ENCODE measurements around the gene IQCE.
"Not testable (repeated sequence)": the region's sequence is repeated elsewhere in the genome, so short reads cannot be mapped to it uniquely, and the experiment has no call there.

The IQCE gene

DNA sequence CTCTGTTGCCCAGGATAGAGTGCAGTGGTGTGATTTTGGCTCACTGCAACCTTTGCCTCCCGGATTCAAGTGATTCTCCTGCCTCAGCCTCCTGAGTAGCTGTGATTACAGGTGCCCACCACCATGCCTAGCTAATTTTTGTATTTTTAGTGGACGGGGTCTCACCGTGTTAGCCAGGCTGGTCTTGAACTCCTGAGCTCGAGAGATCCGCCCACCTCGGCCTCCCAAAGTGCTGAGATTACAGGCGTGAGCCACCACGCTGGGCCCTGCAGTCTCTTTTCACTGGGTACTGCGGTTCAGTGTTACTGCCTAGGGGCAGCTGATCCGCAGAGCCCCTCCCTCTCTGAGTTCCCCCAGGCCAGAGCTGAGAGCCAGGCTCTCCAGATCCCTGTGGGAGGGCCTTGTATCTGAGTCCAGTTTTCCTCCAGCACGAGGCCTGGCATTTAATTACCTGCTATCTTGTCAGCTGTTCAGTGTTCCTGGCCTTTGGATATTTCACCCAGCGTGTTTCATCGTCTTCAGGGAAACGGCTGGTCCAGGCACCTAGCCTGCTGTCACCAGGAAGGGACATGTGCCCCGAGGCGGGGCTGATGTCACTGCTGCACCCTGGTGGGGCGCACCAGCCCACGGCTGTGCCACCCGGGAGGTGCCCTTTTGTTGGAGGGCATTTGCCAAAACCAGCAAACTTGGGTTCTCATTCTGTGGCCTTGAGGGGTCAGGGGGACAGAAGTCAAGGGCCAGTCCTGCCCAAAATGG, 22.7 kb upstream of the IQCE start:
- WGBS, 2 experiments (ENCODE audit: insufficient coverage in 2 of 2): 91 to 97% methylated on average over 5 to 11 of the region's 19 CpGs
- peaks cover 30% of the 10 kb centered on the region for H3K36me3 ChIP-seq (ENCODE audit: control insufficient read depth, insufficient read depth, low read length)
- not testable (repeated sequence) for H3K27ac ChIP-seq (ENCODE audit: low read depth, low read length, severe bottlenecking); H3K9me3 ChIP-seq (ENCODE audit: control insufficient read depth, low read length); H3K4me3 ChIP-seq (ENCODE audit: extremely low read depth, insufficient read depth, low read length, poor library complexity, severe bottlenecking); H3K4me1 ChIP-seq (ENCODE audit: control insufficient read depth, insufficient read depth, low read length, poor library complexity, severe bottlenecking)

DNA sequence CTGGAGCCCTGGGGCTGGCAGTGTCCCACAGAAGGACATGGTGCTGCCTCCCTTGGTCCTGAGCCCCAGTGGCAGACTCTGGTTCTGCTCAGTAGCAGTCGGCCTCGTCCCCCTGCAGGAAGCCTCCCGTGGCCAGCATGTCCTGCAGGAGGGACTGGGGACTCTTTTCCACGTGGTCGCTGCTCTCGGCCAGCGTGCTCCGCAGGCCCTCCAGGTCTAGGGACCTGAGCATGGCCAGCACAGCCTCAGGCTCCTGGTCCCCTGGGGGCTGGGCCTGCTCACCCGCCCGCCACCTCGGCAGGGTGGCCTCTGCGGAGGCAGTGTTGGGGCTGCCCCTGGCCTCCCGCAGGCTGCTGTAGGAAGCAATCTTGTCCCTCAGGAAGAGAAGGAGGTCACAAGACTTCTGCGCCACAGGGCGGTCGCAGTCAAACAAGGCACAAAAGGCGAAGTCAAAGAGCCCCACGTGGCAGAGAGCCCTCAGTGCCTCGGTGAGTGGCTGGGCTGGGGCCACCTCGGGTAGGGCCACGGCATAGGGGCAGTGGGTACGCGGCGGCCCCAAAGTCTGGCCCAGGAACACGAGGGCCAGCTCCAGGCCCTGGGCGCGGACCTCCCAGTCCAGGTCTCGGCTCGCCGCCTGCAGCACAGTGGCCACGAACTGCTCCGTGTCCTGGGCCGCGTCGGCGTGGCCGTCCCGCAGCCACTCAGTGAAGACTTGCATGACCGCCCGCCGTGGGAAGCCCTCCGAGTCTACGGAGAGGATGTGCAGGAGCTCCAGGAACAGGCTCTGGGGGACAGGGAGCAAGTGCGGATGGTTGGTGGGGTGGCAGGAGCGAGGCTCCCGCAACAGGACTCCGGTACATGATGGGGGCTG, 20.6 kb upstream of the IQCE start:
- 94% methylated on average over 38 to 47 of the region's 47 CpGs for WGBS, 2 experiments (ENCODE audit: insufficient coverage in 2 of 2)
- H3K4me3 ChIP-seq (ENCODE audit: extremely low read depth, insufficient read depth, low read length, poor library complexity, severe bottlenecking): no peak overlapping the region
- peaks cover 43% of the 10 kb centered on the region for H3K36me3 ChIP-seq (ENCODE audit: control insufficient read depth, insufficient read depth, low read length)
- H3K27ac ChIP-seq (ENCODE audit: low read depth, low read length, severe bottlenecking): no peak overlapping the region
- no peaks in the 10 kb centered on the region for H3K4me1 ChIP-seq (ENCODE audit: control insufficient read depth, insufficient read depth, low read length, poor library complexity, severe bottlenecking)
- no peaks in the 10 kb centered on the region for H3K9me3 ChIP-seq (ENCODE audit: control insufficient read depth, low read length)

DNA sequence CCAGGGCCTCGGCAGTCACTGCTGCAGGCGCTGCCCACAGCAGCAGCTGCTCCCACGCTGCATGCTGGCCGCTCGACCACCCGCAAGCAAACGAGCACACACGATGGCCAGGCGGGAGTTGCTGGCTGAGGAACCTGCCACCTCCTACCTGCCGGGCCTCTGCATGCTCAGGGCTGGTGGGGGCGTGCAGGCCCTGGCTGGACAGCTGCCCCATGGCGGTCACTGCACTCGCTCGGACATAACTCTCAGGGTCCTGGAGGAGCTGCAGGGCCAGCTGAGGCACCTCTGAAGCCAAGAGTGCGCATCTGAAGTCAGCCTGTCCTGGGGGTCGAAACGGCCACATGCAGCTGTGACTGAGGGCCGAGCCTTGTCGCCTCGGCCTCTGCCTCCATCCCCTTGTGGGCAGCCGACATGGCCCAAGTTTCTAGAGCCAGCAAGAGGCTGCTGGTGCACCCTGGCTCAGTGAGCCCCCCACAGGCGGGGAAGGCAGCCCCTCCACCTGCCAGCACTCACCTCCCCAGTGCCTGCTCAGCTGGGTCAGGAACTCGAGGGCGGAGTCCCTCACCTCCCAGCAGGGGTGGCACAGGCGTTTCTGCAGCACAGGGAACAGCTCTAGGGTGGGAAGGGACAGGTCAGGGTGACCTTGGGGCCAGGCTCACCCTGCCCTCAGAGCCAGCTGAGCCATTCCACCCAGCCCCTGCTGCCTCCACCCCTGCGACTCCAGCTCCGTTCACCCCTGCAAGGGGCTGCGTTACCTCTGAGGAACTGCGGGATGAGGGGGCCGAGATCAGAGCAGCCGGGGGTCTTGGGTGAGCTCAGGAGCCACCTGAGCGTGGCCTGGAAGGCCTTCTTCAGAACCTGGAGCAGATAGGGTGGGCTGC, 19.5 kb upstream of the IQCE start:
- Histone ChIP-seq H3K4me3 (ENCODE audit: extremely low read depth, insufficient read depth, low read length, poor library complexity, severe bottlenecking) (no peak overlapping the region), H3K36me3 (ENCODE audit: control insufficient read depth, insufficient read depth, low read length) (peaks cover 50% of the 10 kb centered on the region), H3K27ac (ENCODE audit: low read depth, low read length, severe bottlenecking) (no peak overlapping the region), H3K4me1 (ENCODE audit: control insufficient read depth, insufficient read depth, low read length, poor library complexity, severe bottlenecking) (no peaks in the 10 kb centered on the region), H3K9me3 (ENCODE audit: control insufficient read depth, low read length) (no peaks in the 10 kb centered on the region)
- 96 to 97% methylated on average over 29 to 30 of the region's 32 CpGs for WGBS, 2 experiments (ENCODE audit: insufficient coverage in 2 of 2)

DNA sequence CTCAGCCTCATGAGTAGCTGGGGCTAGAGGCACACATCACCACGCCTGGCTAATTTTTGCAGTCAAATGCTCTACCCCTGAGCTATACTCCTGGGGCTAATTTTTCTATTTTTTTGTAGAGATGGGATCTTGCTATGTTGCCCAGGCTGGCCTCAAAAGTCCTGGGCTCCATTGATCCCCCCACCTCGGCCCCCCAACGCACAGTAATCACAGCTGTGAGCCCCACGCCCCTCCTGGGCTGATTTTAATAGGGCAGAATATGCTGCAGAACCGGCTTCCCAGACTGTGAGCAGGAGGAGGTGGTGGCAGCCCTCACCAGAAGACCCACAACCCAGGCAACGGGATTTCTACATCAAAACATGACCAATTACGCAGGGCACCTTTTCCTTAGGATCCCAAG, 18.6 kb upstream of the IQCE start:
- Histone ChIP-seq H3K36me3 (ENCODE audit: control insufficient read depth, insufficient read depth, low read length) (peaks cover 50% of the 10 kb centered on the region), H3K4me1 (ENCODE audit: control insufficient read depth, insufficient read depth, low read length, poor library complexity, severe bottlenecking) (no peaks in the 10 kb centered on the region)
- WGBS, 2 experiments (ENCODE audit: insufficient coverage in 2 of 2): 92 to 97% methylated on average over 4 to 6 of the region's 7 CpGs

DNA sequence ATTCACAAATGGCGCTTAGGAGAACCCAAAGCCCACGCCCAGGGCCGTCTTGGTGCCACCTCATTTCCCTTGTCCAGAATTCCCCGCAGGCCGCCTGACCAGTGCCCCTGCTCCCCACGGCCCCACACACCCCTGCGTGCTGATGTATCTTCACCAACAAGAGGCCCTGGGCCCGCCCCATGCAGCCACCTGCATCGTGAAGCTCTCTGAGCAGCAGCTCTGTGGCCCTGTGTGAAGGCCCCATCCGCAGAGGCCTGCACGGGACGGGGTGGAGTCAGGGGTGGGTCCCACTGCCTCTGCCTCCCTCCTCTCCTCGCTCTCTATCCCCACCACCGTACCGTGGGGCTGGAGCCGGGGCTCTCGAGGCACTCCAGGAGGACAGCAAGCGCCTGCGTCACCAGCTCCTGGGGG, 18.1 kb upstream of the IQCE start:
- Histone ChIP-seq H3K9me3 (ENCODE audit: control insufficient read depth, low read length) (no peaks in the 10 kb centered on the region), H3K36me3 (ENCODE audit: control insufficient read depth, insufficient read depth, low read length) (peaks cover 52% of the 10 kb centered on the region), H3K4me3 (ENCODE audit: extremely low read depth, insufficient read depth, low read length, poor library complexity, severe bottlenecking) (no peak overlapping the region), H3K4me1 (ENCODE audit: control insufficient read depth, insufficient read depth, low read length, poor library complexity, severe bottlenecking) (no peaks in the 10 kb centered on the region), H3K27ac (ENCODE audit: low read depth, low read length, severe bottlenecking) (no peak overlapping the region)
- 94 to 98% methylated on average over 12 to 16 of the region's 19 CpGs for WGBS, 2 experiments (ENCODE audit: insufficient coverage in 2 of 2)

More for the DNA sequence above, 18.6 kb upstream of the IQCE start:
- Histone ChIP-seq H3K9me3 (ENCODE audit: control insufficient read depth, low read length) (no peaks in the 10 kb centered on the region), H3K27ac (ENCODE audit: low read depth, low read length, severe bottlenecking) (no peak overlapping the region), H3K4me3 (ENCODE audit: extremely low read depth, insufficient read depth, low read length, poor library complexity, severe bottlenecking) (no peak overlapping the region)

DNA sequence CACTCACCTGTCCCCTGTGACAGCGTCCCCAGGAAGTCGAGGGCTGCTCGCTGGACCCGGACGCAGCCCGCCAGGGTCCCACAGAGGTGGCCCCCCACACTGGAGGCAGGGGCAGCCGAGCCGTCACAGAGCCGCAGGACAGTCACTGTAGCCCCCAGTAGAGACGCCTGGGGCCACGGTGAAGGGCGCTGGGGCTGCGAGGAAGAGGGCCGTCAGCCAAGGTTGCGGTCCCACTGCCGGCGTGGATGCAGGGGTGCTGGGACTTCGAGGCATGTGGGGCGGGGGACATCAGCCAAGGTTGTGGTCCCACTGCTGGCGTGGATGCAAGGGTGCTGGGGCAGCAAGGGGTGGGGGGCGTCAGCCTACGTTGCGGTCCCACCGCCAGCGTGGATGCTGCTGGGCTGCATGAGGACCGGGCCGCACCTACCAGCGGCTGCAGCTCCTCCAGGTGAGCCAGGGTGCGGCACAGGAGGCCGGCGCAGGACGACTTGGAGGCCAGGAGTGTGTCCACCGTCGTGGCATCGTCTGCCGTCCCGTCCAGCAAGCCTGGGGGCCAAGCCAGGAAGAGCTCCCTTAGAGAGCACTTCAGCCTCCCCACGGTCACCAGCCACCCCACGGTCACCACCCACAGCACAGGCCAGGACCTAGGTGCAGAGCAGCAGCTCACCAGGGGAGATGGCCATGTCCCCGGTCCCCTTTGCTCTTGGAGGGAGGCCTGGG, 17.3 kb upstream of the IQCE start:
- WGBS, 2 experiments (ENCODE audit: insufficient coverage in 2 of 2): 95 to 97% methylated on average over 35 to 39 of the region's 40 CpGs
- Histone ChIP-seq H3K27ac (ENCODE audit: low read depth, low read length, severe bottlenecking) (no peak overlapping the region), H3K4me1 (ENCODE audit: control insufficient read depth, insufficient read depth, low read length, poor library complexity, severe bottlenecking) (no peaks in the 10 kb centered on the region), H3K9me3 (ENCODE audit: control insufficient read depth, low read length) (no peaks in the 10 kb centered on the region), H3K4me3 (ENCODE audit: extremely low read depth, insufficient read depth, low read length, poor library complexity, severe bottlenecking) (no peak overlapping the region), H3K36me3 (ENCODE audit: control insufficient read depth, insufficient read depth, low read length) (peaks cover 59% of the 10 kb centered on the region)

DNA sequence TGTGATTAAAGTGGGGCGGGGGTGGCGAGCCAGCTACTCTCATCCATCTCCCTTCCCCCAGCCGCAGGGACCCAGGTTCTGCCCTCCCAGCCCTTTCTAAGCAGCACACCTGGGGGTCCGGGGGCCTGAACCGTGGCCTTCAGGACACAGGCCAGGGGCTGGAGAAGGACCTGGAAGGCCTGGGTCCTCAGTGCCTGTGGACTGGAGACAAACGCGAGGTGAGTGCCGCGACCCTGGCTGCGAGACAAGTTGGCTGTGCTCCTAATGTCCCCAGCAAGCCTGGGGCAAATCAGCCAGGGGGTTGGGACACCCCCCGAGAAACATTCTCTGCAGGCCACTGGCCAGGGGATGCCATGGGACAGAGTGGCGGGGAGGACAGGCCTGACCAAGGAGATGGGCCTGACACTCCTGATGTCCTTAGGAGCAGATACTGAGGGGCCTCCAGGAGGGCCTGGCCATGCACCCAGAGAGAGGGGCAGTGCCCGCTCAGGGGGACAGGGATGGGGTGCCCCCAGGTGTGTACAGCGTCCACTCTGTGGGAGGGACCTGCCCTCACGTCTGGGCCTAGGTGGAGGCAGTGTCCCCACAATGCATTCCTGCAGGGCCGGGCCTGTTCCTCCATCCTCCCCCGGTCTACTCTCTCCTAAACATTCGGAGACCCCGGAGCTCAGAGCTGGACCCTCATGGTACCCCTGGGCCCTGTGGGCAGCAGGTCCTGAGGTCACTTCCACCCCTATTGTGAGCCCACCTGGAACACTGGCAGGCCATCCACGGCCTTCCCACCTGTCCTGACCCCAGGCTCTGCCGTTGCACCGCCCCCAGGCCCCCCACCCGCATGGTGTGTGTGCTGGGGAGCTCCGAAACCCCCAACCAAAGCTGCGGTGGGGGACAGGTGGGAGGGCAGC, 16.5 kb upstream of the IQCE start:
- WGBS, 2 experiments (ENCODE audit: insufficient coverage in 2 of 2): 94 to 95% methylated on average over 18 to 19 of the region's 25 CpGs
- H3K27ac ChIP-seq (ENCODE audit: low read depth, low read length, severe bottlenecking): no peak overlapping the region
- no peaks in the 10 kb centered on the region for H3K4me1 ChIP-seq (ENCODE audit: control insufficient read depth, insufficient read depth, low read length, poor library complexity, severe bottlenecking)
- no peaks in the 10 kb centered on the region for H3K9me3 ChIP-seq (ENCODE audit: control insufficient read depth, low read length)
- H3K36me3 ChIP-seq (ENCODE audit: control insufficient read depth, insufficient read depth, low read length): peaks cover 65% of the 10 kb centered on the region
- no peak overlapping the region for H3K4me3 ChIP-seq (ENCODE audit: extremely low read depth, insufficient read depth, low read length, poor library complexity, severe bottlenecking)

DNA sequence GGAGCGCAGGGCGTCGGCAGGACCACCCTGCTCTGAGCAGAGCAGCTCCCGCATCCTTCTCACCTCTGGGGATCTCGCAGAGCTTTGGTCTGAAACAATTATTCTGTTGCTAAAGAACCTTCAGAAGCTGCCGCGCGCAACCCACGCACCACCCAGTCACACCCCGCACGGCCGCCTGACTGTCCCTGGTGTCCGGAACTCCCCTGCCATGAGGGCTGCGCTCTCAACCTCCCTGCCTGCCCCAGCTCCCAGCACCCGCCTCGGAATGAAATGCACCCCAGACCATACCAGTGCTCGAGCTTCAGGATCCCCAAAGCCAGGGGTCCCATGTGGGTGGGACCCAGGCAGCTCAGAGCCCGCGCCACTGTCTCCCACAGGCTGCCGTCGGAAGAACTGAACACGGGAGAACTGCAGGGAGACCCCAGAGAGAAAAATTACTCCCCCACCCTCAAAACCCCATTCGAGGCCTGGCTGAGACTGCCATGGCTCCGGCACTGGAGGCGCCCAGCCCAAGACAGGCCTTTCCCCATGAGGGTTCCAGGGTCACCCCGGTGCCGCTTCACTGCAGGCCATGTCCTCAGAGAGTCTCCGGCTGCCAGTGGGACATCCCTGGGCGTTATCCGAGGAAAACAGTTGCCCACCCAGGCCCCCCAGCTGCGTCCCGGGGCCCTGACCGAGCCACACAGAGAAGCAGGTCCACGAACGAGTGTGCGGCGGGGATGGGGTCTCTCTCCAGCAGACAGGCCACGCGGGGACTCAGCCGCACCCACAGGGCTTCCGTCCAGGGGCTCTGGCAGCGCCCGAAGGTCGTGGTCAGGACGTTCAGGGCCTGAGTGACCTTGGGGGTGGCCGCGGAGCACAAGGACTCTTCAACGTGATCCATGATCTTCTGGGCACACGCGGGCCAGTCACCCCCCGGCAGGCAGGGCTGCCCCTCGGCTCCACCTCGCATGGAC, 15.6 kb upstream of the IQCE start:
- Histone ChIP-seq H3K36me3 (ENCODE audit: control insufficient read depth, insufficient read depth, low read length) (peaks cover 69% of the 10 kb centered on the region), H3K27ac (ENCODE audit: low read depth, low read length, severe bottlenecking) (no peak overlapping the region)
- 95 to 97% methylated on average over 48 to 49 of the region's 53 CpGs for WGBS, 2 experiments (ENCODE audit: insufficient coverage in 2 of 2)

More for the DNA sequence above, 15.6 kb upstream of the IQCE start:
- Histone ChIP-seq H3K9me3 (ENCODE audit: control insufficient read depth, low read length) (no peaks in the 10 kb centered on the region), H3K4me3 (ENCODE audit: extremely low read depth, insufficient read depth, low read length, poor library complexity, severe bottlenecking) (no peak overlapping the region), H3K4me1 (ENCODE audit: control insufficient read depth, insufficient read depth, low read length, poor library complexity, severe bottlenecking) (no peaks in the 10 kb centered on the region)

All from mesodermal cell (in vitro differentiated cells).